ENCODE data around the gene GABARAPL1. TPM values are rescaled to one million over a fixed set of nuclear protein-coding genes. Genes with fewer than 3 reads are reported as not detected.

Gene GABARAPL1
- polyA plus RNA-seq, 1 of the 3 experiments (the other 2 are of a cell fraction): 9.2 TPM

DNA sequence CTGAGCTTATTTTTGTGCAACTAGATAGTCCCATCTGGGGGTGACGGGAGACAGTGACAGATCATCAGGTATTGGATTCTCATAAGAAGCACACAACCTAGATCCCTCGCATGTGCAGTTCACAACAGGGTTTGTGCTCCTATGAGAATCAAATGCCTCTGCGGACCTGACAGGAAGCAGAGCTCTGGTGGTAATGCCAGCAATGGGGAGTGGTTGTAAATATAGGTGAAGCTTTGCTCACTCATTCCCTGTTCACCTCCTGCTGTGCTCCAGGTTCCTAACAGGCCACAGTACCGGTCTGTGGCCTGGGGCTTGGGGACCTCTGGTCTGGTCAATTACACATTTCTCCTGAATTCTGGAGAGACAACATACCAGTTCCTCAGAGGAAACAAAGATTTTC is 39.0 kb downstream of the GABARAPL1 start:
- POLR2A ChIA-PET: no interaction called here
- Histone ChIP-seq H3K36me3 (replicated peaks in 1 of 2; ENCODE audit: control insufficient read depth in 1 of 2, insufficient read depth in 2 of 2, low read length in 1 of 2) (no peaks in the 10 kb centered on the region), H3K27ac (ENCODE audit: low read depth in 2 of 2, low read length in 1 of 2) (no peak overlapping the region), H3K27me3 (ENCODE audit: insufficient read depth) (no peaks in the 10 kb centered on the region; the same call in 1 of the 2 replicates), H3K4me1 (ENCODE audit: control insufficient read depth in 1 of 2, insufficient read depth in 2 of 2, low read depth in 1 of 2, low read length in 1 of 2) (no peaks in the 10 kb centered on the region), H4K20me1 (ENCODE audit: insufficient read depth) (no peaks in the 10 kb centered on the region), H3K9me2 (no peaks in the 10 kb centered on the region), H3K9ac (no peak overlapping the region), H3K4me2 (no peak overlapping the region), H3K9me3 (no peaks in the 10 kb centered on the region), H3K4me3 (ENCODE audit: low read depth in 2 of 2, low read length in 1 of 2) (no peak overlapping the region), H3K79me2 (ENCODE audit: insufficient read depth) (no peaks in the 10 kb centered on the region), H2AFZ (ENCODE audit: low read depth) (no peak overlapping the region), H3F3A (replicated peaks; ENCODE audit: insufficient read depth) (no peaks in the 10 kb centered on the region)
- TF ChIP-seq RCOR1 (IDR thresholded peaks at IDR 0.05; ENCODE audit: low read length) (no peak), TEAD4 (IDR thresholded peaks at IDR 0.05; ENCODE audit: borderline replicate concordance, insufficient read depth) (no peak), FOXM1 (IDR thresholded peaks at IDR 0.05; ENCODE audit: low read depth) (no peak), TCF12 (IDR thresholded peaks at IDR 0.05) (no peak), GABPA (IDR thresholded peaks at IDR 0.05; ENCODE audit: low read depth) (no peak), MEF2A (IDR thresholded peaks at IDR 0.05; ENCODE audit: borderline replicate concordance, low read depth) (no peak), CHD2 (IDR thresholded peaks at IDR 0.05; ENCODE audit: low read length, partially characterized antibody) (no peak), ELF1 (IDR thresholded peaks at IDR 0.05) (no peak), EP300 (IDR thresholded peaks at IDR 0.05; ENCODE audit: borderline replicate concordance in 1 of 2, low read depth in 1 of 2, low read length in 1 of 2) (no peak), FOXJ3 (CRISPR knock-in tag; IDR thresholded peaks at IDR 0.05) (no peak)
- TF ChIP-seq, protein P1, sequence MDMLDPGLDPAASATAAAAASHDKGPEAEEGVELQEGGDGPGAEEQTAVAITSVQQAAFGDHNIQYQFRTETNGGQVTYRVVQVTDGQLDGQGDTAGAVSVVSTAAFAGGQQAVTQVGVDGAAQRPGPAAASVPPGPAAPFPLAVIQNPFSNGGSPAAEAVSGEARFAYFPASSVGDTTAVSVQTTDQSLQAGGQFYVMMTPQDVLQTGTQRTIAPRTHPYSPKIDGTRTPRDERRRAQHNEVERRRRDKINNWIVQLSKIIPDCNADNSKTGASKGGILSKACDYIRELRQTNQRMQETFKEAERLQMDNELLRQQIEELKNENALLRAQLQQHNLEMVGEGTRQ (IDR thresholded peaks at IDR 0.05; ENCODE audit: borderline replicate concordance, low read depth, low read length): no peak
- TF ChIP-seq, protein P2, sequence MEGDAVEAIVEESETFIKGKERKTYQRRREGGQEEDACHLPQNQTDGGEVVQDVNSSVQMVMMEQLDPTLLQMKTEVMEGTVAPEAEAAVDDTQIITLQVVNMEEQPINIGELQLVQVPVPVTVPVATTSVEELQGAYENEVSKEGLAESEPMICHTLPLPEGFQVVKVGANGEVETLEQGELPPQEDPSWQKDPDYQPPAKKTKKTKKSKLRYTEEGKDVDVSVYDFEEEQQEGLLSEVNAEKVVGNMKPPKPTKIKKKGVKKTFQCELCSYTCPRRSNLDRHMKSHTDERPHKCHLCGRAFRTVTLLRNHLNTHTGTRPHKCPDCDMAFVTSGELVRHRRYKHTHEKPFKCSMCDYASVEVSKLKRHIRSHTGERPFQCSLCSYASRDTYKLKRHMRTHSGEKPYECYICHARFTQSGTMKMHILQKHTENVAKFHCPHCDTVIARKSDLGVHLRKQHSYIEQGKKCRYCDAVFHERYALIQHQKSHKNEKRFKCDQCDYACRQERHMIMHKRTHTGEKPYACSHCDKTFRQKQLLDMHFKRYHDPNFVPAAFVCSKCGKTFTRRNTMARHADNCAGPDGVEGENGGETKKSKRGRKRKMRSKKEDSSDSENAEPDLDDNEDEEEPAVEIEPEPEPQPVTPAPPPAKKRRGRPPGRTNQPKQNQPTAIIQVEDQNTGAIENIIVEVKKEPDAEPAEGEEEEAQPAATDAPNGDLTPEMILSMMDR (IDR thresholded peaks at IDR 0.05): no peak
- TF ChIP-seq, protein P3, sequence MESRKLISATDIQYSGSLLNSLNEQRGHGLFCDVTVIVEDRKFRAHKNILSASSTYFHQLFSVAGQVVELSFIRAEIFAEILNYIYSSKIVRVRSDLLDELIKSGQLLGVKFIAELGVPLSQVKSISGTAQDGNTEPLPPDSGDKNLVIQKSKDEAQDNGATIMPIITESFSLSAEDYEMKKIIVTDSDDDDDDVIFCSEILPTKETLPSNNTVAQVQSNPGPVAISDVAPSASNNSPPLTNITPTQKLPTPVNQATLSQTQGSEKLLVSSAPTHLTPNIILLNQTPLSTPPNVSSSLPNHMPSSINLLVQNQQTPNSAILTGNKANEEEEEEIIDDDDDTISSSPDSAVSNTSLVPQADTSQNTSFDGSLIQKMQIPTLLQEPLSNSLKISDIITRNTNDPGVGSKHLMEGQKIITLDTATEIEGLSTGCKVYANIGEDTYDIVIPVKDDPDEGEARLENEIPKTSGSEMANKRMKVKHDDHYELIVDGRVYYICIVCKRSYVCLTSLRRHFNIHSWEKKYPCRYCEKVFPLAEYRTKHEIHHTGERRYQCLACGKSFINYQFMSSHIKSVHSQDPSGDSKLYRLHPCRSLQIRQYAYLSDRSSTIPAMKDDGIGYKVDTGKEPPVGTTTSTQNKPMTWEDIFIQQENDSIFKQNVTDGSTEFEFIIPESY (IDR thresholded peaks at IDR 0.05; ENCODE audit: borderline replicate concordance, low read depth): no peak
- TF ChIP-seq, protein P4, sequence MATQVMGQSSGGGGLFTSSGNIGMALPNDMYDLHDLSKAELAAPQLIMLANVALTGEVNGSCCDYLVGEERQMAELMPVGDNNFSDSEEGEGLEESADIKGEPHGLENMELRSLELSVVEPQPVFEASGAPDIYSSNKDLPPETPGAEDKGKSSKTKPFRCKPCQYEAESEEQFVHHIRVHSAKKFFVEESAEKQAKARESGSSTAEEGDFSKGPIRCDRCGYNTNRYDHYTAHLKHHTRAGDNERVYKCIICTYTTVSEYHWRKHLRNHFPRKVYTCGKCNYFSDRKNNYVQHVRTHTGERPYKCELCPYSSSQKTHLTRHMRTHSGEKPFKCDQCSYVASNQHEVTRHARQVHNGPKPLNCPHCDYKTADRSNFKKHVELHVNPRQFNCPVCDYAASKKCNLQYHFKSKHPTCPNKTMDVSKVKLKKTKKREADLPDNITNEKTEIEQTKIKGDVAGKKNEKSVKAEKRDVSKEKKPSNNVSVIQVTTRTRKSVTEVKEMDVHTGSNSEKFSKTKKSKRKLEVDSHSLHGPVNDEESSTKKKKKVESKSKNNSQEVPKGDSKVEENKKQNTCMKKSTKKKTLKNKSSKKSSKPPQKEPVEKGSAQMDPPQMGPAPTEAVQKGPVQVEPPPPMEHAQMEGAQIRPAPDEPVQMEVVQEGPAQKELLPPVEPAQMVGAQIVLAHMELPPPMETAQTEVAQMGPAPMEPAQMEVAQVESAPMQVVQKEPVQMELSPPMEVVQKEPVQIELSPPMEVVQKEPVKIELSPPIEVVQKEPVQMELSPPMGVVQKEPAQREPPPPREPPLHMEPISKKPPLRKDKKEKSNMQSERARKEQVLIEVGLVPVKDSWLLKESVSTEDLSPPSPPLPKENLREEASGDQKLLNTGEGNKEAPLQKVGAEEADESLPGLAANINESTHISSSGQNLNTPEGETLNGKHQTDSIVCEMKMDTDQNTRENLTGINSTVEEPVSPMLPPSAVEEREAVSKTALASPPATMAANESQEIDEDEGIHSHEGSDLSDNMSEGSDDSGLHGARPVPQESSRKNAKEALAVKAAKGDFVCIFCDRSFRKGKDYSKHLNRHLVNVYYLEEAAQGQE (IDR thresholded peaks at IDR 0.05; ENCODE audit: low read depth, low read length): no peak
- CTCF ChIA-PET: interaction anchor here (0.6 to 1.3 kb wide), 4 partner anchors 10 to 99 kb away, joined by 3 read pairs; no protein-coding TSS in a partner anchor
- WGBS (ENCODE audit: low lambda C conversion rate): 19% methylated on average over 3 of the region's 4 CpGs
- no peak for DNase-seq

All from SK-N-SH (cell line).